ENCODE results near the gene RAB30.

- TF ChIP-seq REST (IDR thresholded peaks at IDR 0.05; ENCODE audit: borderline replicate concordance) = no peak
- no peak for TF ChIP-seq CTCF (IDR thresholded peaks at IDR 0.05; ENCODE audit: poor library complexity, severe bottlenecking)
- TF ChIP-seq EZH2 (IDR thresholded peaks at IDR 0.05; ENCODE audit: borderline replicate concordance, insufficient read depth, low read length, poor library complexity, severe bottlenecking) = no peak
Observed at GRCh38 chr11:83014951-83015350, 56.7 kb downstream of the RAB30 start.
